ENCODE data around the gene BHLHE41. TPM values are rescaled to one million over a fixed set of nuclear protein-coding genes. Genes with fewer than 3 reads are reported as not detected.

Gene BHLHE41
- total and polyA plus RNA-seq, 10 donors: 7.2 to 46.9 (median 24.4) TPM

DNA sequence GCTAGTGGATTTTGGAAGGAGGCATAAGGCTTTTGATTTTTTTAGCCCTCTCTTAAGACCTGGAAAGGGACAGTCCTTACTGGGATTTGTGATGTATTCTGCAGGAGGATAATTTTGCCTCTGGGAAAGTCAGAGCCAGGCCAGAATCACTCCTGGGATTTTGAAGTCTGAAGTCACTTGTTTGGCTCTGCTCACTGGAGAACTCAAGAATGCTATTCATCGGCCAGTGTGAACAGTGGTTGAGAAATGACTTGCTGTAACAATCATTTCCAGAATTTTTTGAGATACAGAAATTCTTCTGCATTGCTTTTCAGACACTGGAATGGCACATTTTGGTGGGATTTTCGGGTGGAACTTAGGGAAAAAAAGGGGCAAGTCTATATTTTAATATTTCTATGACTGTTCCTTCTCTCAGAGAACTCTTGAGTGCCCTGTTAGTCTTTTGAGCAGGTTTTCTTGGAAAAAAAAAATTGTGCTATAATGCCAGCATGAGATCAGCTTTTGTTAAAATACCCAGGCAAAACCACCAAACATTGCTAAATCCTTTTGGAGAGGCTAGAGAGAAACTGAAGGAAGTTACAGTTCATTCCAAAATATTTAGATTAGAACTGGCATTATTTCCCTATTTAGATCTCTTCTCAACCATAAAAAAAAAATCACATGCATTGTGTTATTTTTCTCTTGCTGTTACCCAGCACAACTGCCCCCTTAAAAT lies 26.1 kb upstream of the BHLHE41 start:
- Histone ChIP-seq H3K4me3 (no peak overlapping the region), H3K27me3 (replicated peaks in 1 of 7) (no peaks in the 10 kb centered on the region), H3K27ac (no peak overlapping the region), H3K9me3 (no peaks in the 10 kb centered on the region), H3K4me1 (peaks cover 0 to 29% (median 12%) of the 10 kb centered on the region in 6 donors), H3K36me3 (no peaks in the 10 kb centered on the region)
- TF ChIP-seq, protein P1, sequence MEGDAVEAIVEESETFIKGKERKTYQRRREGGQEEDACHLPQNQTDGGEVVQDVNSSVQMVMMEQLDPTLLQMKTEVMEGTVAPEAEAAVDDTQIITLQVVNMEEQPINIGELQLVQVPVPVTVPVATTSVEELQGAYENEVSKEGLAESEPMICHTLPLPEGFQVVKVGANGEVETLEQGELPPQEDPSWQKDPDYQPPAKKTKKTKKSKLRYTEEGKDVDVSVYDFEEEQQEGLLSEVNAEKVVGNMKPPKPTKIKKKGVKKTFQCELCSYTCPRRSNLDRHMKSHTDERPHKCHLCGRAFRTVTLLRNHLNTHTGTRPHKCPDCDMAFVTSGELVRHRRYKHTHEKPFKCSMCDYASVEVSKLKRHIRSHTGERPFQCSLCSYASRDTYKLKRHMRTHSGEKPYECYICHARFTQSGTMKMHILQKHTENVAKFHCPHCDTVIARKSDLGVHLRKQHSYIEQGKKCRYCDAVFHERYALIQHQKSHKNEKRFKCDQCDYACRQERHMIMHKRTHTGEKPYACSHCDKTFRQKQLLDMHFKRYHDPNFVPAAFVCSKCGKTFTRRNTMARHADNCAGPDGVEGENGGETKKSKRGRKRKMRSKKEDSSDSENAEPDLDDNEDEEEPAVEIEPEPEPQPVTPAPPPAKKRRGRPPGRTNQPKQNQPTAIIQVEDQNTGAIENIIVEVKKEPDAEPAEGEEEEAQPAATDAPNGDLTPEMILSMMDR (IDR thresholded peaks at IDR 0.05 in 8 of 11, conservative IDR thresholded peaks at IDR 0.05 in 3 of 11): no peak
- TF ChIP-seq POLR2A (IDR thresholded peaks at IDR 0.05) (no peak), POLR2AphosphoS5 (IDR thresholded peaks at IDR 0.05) (no peak)
- WGBS, 5 donors: 54 to 77% (median 63%) methylated on average over 2 of the region's 2 CpGs
- no peak for DNase-seq
- intact Hi-C loops (cut with DNase I; ENCODE audit: low total_unique reads): no loop called here

DNA sequence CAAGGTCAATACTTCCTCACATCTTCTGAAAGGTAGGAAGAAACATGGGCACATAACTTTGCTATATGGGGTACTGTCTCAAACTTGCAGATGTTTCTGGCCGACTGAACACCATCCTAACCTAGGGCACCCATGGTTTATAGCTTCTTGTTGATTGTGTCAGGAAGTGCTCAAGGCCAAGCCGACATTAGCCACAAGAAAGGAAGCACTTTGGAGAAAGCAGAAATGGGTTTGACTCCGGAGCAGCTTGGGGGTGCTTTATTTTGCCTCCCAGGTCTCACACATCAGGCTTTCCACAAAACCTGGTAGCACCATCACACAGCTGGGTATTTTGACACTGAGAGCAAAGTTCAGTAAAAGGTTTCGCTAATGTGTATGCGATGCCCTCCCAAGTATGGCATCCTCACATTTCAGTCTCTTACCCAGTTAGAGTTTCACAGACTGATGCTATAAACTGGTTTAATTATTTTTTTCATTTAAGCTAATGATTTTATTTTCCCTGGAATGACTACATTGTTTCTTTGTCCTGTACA lies 25.2 kb upstream of the BHLHE41 start:
- Histone ChIP-seq H3K4me1 (peaks cover 0 to 20% (median 7%) of the 10 kb centered on the region in 6 donors), H3K27me3 (replicated peaks in 1 of 7) (no peaks in the 10 kb centered on the region), H3K9me3 (no peaks in the 10 kb centered on the region), H3K36me3 (no peaks in the 10 kb centered on the region), H3K4me3 (no peak overlapping the region), H3K27ac (no peak overlapping the region)
- 39 to 44% (median 42%) methylated on average over 5 of the region's 5 CpGs for WGBS, 5 donors
- DNase-seq: no peak
- intact Hi-C loops (cut with DNase I; ENCODE audit: low total_unique reads): no loop called here
- TF ChIP-seq POLR2AphosphoS5 (IDR thresholded peaks at IDR 0.05) (no peak), POLR2A (IDR thresholded peaks at IDR 0.05) (no peak)
- TF ChIP-seq, protein P1 (IDR thresholded peaks at IDR 0.05 in 8 of 11, conservative IDR thresholded peaks at IDR 0.05 in 3 of 11): no peak

DNA sequence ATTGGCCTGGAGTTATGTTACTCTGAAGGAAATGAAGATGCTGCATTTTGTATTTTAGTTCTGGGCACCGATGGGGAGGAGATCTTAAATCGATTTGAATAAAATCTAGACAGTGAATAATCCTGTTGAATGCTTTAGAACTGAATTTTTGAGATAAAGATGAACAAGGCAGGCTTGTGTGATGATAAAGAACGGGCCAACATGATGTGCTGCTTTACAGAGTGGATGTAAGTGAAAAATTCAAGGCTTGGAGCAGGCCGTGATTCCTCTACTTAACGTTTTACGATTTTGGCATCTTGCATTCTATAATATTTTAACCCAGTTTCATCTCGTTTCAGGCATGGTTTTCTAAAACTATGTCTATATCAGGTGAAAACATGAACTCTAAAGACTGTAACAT lies 23.5 kb upstream of the BHLHE41 start:
- TF ChIP-seq, protein P1 (IDR thresholded peaks at IDR 0.05 in 8 of 11, conservative IDR thresholded peaks at IDR 0.05 in 3 of 11): no peak
- no peak for TF ChIP-seq POLR2A (IDR thresholded peaks at IDR 0.05)
- no peak for TF ChIP-seq POLR2AphosphoS5 (IDR thresholded peaks at IDR 0.05)
- 85 to 93% (median 88%) methylated on average over 7 of the region's 7 CpGs for WGBS, 5 donors
- intact Hi-C loops (cut with DNase I; ENCODE audit: low total_unique reads): no loop called here
- no peak overlapping the region for H3K4me3 ChIP-seq
- peaks cover 0 to 7% (median 3%) of the 10 kb centered on the region in 6 donors for H3K4me1 ChIP-seq
- H3K9me3 ChIP-seq: no peaks in the 10 kb centered on the region
- no peaks in the 10 kb centered on the region for H3K27me3 ChIP-seq (replicated peaks in 1 of 7)
- no peak for DNase-seq
- no peaks in the 10 kb centered on the region for H3K36me3 ChIP-seq
- H3K27ac ChIP-seq: no peak overlapping the region

DNA sequence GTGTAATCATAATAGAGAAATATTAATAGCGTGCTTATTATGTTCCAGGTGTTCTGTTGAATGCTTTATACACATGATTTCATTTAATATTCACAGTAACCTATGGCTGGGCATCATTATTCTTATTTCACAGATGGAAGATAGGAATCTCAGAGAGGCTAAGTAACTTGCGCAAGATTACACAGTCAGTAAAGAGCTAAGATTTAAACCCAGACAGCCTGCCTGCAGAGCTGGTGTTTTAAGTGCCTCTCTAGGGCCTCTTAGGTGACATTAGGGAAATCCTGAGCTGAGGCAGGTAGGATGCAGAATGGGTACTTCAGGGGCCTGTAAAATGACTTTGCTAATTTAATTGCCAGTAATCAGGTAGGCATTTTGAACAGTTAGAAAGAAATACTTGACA lies 18.5 kb upstream of the BHLHE41 start:
- Histone ChIP-seq H3K36me3 (no peaks in the 10 kb centered on the region), H3K9me3 (no peaks in the 10 kb centered on the region), H3K27me3 (replicated peaks in 1 of 7) (no peaks in the 10 kb centered on the region), H3K27ac (no peak overlapping the region), H3K4me1 (no peaks in the 10 kb centered on the region), H3K4me3 (no peak overlapping the region)
- TF ChIP-seq, protein P1 (IDR thresholded peaks at IDR 0.05 in 8 of 11, conservative IDR thresholded peaks at IDR 0.05 in 3 of 11): no peak
- TF ChIP-seq POLR2AphosphoS5 (IDR thresholded peaks at IDR 0.05) (no peak), POLR2A (IDR thresholded peaks at IDR 0.05) (no peak)
- intact Hi-C loops (cut with DNase I; ENCODE audit: low total_unique reads): no loop called here
- no peak for DNase-seq
- WGBS, 5 donors: 47 to 71% (median 48%) methylated on average over 2 of the region's 2 CpGs

All from spleen (tissue), 11 donors.